GM21528 (cell line): ENCODE measurements around the gene CFAP100.

Experiments used
- ATAC-seq: cut with Tn5 transposase; IDR thresholded peaks from one replicate; pipeline ENCODE4 v1.9.1; 2021; ENCODE audit warnings: mild to moderate bottlenecking, moderate library complexity; ENCODE audit not compliant: unreplicated experiment, low FRiP score

The CFAP100 gene

GRCh38 chr3:126419886-126420786 lies 25.4 kb downstream of the CFAP100 start:
- no peak for ATAC-seq

- ATAC-seq = no peak
Observed at GRCh38 chr3:126421573-126422119, 26.9 kb downstream of the CFAP100 start.

- ATAC-seq = no peak
Observed at GRCh38 chr3:126422121-126422520, 27.4 kb downstream of the CFAP100 start.

- no peak for ATAC-seq
Observed at GRCh38 chr3:126422571-126423091, 27.9 kb downstream of the CFAP100 start.

- no peak for ATAC-seq
Observed at GRCh38 chr3:126423191-126424038, 28.7 kb downstream of the CFAP100 start.

GRCh38 chr3:126424039-126424717 lies 29.5 kb downstream of the CFAP100 start:
- no peak for ATAC-seq

GRCh38 chr3:126424751-126425150 lies 30.0 kb downstream of the CFAP100 start:
- no peak for ATAC-seq

- no peak for ATAC-seq
Observed at GRCh38 chr3:126431103-126431534, 36.4 kb downstream of the CFAP100 start.

- ATAC-seq = no peak
Observed at GRCh38 chr3:126432361-126433104, 37.8 kb downstream of the CFAP100 start.

GRCh38 chr3:126433105-126433430 lies 38.4 kb downstream of the CFAP100 start:
- ATAC-seq = no peak

GRCh38 chr3:126433496-126434263 lies 39.0 kb downstream of the CFAP100 start:
- ATAC-seq = no peak

GRCh38 chr3:126434264-126434590 lies 39.5 kb downstream of the CFAP100 start:
- ATAC-seq = no peak

- ATAC-seq = no peak
Observed at GRCh38 chr3:126434931-126435411, 40.3 kb downstream of the CFAP100 start.

- ATAC-seq = no peak
Observed at GRCh38 chr3:126435456-126436315, 41.0 kb downstream of the CFAP100 start.

GRCh38 chr3:126436826-126437717 lies 42.4 kb downstream of the CFAP100 start:
- no peak for ATAC-seq

- ATAC-seq = no peak
Observed at GRCh38 chr3:126438186-126438585, 43.5 kb downstream of the CFAP100 start.

GRCh38 chr3:126438746-126439145 lies 44.0 kb downstream of the CFAP100 start:
- ATAC-seq = no peak
